Glomerular visceral epithelial cell (primary cell): ENCODE data around the gene LRRC10B.

Experiments
- DNase-seq: peaks from one replicate; pipeline ENCODE4 v3.0.0-alpha.2; 2016; ENCODE audit errors: extremely low spot score

Gene LRRC10B

DNA sequence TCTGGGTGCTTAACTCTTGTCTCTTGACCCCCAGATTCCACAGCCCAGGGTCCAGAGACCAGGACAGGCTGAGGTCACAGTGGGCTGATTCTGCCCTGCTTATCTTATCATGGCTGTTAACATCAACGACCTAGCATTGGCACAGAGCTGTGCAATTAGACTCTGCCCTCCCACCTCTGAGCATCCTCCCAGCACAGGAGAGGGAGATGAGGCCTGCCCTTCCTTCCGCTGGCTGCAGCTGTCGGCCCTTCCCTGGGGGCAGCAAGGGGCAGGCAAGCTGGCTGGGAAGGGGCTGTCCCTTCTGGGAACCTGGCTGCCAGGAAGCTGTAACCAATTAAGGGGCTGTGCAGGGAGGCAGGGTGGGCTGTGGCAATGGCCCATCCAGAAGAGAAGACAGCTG, 22.5 kb downstream of the LRRC10B start:
- no peak for DNase-seq

DNA sequence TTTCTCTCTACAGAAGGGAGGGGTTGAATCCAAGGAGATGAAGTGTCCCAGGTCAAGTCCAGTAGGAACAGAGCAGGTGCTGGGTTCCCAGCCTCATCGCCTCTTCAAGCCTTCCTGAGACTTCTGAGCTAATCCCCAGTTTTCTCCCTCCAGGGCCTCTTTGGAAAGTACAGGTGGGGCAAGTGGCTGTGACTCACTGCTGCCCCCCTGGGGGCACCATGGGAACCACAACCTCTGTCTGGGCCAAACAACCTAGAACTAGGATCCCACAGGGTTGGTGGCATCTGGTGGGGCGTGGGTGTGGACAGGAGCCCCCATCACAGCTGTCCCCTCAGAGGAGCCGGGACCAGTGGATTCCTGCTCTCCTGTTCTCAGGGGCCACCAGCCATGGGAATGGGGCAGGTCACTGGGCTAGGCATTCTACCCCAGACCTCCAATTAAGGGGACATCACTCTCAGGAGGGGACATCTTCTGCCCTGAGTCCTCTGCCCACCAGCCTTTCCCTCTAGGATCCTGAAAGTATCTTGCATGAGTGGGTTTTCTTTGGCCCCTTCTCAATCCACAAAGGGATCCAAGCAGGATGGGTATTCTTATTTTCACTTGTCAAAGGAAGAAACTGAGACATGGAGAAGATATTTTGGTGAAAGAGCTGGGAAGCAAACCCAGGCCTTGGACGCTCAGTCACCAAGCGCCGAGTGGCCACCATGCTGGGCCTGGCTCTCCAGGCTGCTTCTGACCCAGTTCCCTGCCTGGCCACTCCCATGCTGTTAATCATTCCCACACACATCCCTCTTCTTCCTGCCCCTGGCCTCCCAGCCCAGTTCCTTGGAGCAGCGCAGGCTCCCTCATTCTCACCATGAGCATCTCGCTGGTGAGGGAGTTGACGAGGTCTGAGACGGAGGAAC, 23.8 kb downstream of the LRRC10B start:
- DNase-seq, result peak; percentile 36

DNA sequence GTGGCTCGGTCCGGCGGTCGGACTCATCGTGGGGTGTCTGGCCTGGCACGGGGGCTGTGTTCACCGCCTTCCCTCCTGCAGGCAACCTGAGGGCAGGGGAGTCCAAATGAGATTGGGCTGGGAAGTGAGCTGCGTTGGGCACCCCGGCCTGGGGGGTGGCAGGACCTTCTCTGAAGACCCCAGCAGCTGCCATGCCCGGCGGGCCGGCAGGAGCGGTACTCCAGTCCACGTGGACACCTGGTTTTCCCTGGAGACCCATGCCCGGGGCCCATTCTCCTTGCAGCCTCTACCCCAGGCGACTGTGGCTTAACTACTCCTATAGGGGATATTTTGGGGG, 24.5 kb downstream of the LRRC10B start:
- DNase-seq, result no peak

DNA sequence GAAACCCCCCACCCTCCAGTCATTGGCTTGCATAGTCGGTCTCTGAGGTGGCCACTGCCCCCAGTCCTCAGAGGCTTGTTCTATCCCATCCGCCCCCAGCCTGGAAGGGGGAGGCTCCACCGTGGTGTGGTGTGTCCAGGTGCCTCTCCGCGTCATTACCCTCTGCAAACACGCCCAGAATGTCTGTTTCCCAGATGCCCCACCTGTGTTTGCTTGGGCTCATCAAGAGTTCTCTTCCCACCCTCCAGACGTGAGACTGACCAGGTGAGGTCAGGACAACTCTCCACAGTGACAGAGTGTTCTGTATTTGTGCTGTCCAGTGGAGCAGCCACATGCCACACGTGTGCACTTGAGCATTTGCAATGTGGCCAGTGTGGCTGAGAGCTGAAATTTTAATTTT, 24.9 kb downstream of the LRRC10B start:
- no peak for DNase-seq

DNA sequence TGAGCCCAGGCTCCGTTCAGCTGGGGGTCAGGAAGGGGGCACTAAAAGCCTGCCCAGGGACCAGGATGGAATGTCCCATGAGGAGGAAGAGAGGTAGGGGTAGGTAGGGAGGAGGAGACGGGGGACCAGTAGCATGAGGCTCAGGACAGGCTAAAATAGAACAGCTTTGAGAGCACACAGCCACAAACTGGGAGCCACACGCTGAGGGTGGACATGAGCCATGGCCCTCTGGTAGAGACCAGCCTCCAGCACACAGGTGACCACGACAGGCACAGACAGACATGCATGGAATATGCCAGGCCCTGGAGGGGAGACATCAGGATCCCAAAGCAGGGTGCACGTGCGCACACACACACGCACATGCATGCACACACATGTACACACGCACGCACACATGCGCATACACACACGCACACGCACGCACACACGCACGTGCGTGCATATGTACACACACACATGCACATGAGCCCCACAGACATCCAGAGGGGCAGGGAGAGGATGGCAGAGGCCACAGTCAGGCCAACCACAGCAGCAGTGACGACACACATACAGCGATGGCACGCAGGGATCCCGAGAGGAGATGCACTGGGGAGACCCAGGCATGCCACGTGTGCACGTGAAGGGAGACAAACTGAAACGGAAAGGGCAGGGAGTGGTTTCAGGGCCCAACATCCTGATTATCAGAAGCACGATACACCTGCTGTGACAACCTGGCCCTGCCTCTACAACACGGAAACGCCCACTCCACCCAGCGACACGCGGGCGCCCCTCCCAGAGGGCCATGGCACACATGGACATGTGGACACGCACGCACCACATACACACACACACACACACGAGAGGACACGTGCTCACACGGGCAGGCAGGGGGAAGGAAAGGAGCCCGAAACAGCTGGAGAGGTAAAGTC, 25.7 kb downstream of the LRRC10B start:
- DNase-seq, result no peak

DNA sequence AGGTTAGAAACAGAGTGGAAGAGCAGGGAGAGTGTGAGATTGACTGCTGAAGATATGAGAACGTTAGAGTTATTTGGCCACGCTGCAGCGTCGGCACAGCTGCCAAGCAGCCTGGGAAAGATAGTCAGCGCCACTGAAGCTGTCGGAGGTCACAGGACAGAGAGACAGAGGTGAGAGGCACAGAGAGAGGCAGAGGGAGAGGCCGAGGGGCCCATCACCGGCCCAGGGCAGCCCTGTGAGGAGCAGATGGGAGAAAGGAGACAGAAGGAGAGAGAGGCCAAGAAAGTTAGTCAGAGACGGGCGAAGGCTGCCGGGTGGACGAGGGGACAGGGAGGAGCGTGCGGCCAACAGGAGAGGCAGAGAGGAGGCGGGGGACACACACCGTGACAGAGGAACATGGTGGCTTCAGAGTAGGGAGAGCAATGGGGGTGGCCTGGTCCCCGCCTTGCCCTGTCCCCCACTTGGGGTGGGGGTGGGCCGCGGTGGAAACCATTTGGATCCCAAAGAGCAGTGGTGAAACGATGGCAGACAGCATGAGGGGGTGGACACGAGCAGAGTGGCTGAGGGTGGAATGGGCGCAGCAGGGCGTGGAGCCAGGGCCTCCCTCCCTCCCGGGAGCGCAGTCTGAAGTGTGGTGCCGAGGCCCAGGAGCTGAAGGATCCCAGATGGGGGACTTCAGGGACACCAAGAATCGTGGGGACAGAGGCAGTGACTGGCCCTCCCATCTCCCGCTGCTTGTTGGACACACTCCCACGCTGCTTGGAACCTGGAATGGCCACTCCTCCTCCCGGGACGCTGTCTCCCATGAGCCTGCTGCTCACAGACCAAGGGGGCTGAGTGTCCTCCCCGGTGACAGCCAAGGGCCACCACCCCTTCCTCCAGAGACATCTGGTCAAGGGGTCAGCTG, 26.6 kb downstream of the LRRC10B start:
- no peak for DNase-seq

DNA sequence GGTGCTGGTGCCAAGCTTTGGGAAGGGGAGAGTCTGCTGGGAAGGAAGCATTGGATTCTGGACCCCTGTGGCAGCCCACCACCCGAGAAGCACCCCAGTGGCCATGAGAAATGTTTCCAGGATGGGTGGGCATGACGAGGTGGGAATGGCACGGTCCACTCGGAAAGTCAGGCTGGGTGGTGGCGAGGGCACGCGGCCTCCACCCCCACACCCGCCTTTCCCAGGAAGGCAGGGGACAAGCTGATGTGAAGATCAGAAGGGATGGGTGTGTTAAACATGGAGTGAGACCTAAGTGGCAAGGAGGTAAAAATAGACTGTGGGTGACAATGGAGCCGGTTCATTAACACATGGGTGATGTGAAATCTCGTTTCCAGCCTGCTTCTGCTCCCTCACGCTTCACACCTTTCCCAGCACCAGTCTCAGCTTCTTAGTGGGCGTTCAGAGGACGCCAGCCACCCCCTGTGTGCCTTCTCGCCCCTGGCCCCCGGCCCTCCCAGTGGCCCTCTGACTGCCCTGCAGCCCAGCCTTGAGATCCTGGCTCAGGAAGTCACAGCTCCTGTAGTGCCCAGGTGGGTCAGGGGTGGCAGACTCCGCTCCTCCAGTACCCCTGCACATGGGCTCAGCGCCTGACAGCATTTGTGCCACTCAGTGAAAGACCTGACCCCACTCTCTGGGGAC, 27.6 kb downstream of the LRRC10B start:
- no peak for DNase-seq

DNA sequence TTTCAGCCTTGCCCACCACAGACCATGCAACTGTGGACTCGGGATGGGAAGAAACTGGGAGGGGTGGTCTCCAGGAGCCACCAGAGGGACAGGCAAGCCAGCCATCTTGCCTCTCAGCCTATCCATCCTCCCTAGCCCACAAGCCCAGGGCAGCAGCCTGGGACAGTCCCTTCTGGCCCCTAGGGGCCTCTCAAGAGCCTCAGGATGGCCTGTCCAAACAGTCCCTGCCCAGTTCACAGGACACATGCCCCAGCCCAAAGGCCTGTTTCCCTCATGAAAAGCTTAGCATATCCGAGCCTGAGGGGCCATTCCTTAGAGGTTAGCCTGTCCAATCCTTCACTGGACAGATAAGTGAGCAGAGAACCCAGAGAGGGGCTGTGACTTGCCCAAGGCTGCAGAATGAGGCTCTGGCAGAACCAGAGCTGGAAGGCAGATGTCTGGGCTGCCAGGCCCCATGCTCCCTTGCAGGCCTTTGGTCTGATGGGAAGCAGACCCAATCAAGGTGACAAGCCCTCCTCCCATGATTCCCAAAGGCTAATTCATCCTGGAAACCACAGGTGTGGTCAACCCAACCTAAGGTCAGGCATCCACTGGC, 28.2 kb downstream of the LRRC10B start:
- no peak for DNase-seq

DNA sequence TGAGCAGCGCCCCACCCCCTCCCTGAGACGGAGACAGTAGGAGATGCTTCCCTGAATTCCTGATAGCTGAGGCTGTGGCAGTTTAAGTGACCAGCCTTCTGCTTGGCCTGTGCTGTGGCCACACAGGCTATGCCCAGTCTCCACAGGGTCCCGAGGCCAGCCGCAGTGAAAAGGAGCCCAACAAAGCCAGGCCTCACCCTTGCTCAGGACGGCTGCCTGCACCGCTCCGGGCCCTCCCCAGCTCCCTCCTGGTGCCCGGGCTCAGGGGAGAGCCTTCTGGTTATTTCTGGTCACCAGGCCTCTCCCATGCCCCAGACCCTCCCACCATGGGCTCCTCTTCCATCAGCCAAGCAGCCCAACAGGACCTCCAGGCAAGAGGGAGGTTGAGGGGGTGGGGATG, 28.8 kb downstream of the LRRC10B start:
- no peak for DNase-seq

DNA sequence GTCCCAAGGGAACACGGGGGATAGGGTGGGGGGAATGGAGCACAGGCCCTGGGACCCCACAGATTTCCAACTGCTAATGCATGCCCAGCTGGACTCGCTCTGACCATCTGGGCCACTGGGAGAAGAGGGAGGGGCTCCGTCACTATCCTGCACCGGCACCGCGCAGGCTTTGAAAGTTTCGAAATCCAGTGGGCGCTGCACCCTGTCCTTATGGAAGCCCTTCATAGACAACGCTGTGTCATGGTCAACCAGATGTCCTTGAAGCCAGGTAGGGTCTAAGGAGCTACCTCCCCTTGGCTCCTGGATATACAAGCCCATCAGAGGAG, 30.1 kb downstream of the LRRC10B start:
- DNase-seq, result no peak

DNA sequence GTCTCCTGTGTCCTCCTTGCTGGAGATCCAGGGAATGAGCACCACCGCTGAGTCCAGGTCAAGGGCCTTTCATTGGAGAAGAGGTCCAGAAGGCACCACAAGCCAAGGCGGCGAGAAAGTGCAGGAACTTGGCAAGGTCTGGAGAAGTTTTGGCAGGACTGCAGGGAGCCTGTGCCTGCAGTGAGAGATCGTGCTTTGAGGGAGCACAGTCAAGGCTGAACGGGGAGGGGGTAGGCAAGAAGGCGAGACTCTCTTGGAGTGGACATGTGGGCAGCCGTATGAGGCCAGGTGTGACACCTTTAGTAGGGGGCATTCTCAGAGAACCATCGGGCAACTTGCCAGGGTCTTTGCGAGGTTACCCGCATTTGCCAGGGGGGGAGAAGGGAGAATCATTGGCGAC, 30.5 kb downstream of the LRRC10B start:
- DNase-seq, result no peak

DNA sequence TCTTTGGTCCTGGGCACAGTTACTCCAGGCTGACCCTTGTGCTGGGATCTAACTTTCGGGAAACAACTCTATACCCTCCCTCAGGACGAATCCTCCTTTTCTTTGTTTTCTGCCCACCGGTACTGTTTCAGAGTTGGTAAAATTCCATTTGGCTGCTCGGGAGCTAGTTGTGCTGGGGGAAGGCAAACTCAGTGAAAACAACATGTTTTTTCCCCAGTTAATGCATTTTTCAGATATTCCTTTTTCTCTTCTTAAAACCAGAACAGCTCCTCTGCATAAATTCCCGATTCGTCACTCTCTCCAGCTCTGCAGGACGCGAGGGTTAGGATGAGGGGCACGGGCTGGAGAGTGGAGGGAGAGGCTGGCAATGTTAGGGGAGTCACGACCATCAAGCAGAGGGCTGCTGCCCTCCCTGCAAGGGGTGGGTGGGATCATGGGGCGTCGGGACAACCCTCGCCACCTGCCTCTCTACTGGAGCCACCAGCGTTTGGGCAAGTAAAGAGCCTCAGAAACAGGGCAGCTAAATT, 31.3 kb downstream of the LRRC10B start:
- DNase-seq, result no peak

DNA sequence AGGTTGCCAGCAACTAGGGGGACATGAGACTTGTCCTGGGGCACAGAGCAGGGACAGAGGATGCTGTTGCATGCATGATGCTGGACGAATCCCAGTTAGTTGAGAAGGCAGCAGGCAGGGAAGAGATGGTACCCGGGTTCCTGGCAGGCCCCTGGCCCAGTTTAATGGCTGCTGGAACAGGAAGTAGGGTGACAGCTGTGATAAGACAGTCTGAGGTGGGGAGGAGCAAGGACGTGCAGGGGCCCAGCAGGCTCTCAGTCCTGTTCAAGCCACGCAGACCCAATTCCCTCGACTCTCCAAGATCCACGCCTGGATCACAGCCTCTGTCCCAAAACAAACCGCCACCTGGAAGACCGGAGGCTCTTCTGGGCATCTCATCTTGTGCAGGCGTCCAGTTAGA, 32.0 kb downstream of the LRRC10B start:
- no peak for DNase-seq

DNA sequence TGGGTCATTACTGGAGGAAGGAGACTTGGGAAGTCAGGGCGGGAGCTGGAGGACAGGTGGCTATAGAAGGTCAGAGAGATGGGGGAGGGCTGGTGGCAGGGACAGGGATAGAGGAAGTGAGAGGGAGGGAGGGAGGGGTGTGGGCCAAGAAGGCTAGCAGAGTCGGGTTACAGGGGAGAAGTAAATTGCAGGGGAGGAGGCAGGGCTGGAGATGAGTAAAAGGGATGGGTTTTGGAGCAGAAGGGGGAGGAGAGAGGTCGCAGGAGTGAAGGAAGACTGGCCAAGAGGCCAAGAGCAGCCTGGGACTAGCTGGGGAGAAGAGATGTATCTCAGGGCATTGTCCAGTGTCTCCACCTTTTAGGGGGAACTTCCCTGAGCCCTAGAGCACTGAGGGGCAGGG, 33.0 kb downstream of the LRRC10B start:
- DNase-seq, result no peak

DNA sequence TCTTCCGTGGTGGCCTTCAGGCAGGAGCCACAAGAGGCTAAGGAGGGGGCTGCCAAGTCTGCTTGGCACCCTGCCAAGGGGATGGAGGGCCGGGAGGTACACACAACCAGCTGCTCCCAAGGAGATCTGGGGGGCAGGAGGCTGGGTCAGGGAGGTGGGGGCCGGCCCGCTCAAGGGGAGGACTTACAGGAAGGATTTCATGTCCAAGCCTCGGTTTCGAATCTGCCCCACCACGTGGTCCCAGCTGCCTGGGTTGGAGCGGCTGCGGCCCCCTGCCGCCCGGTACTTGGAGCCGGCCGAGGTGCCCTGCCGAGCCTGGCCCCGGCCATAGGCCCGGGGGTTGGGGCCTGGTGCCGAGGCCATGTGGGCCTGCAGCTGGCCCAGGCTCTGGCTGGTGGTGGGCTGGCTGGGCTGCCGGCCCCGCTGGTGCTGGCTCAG, 33.5 kb downstream of the LRRC10B start:
- no peak for DNase-seq

DNA sequence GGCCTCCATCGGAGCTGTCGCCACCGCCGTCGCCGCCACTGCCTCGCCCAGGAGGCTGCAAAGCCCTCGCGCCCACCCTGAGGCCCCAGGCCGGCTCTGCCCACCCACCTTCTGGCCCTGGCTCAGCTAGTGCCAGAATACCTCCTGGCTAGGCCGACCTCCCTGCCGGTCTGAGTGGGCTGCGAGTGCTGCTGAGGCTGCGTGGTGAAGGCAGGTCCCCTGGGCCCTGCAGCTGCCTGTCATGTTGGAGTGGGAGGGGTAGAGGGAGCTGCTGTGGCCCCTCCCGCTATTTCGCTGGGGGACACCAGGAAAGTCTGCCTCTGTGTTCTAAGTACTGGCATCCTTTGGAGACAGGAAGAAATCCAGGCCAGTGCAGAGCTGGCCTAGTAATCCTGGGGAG, 34.2 kb downstream of the LRRC10B start:
- DNase-seq, result no peak

DNA sequence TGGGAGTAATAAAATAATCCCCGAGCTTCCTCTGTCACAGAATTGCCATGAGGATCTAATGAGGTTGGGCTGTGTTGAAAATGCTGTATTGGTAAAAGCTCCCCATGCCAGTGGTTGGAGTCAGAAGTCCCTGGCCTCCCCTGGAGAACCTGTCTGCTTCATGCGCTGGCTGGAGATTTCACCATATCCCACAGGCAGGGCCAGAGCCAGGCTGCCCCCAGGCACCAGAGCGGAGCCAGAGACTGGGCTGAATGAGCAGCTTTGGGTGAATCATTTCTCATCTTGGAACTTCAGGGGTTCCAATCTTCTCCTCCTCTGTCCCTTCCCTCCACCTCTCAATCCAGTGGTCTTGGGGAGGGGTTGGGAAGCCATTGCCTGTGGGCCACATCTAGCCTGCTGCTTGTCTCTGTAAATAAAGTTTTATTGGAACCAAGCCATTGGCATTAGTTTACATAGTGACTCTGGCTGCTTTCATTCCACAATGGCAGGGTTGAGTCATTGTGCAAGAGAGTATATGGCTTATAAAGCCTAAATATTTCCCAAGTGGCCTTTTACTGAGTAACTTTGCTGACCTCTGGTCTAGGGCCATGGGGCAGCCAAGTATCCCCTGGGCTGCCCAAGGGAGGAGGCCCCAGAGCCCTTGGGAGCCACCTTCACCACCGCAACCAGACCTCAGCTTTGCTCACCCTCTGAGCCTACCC, 35.2 kb downstream of the LRRC10B start:
- DNase-seq, result no peak

DNA sequence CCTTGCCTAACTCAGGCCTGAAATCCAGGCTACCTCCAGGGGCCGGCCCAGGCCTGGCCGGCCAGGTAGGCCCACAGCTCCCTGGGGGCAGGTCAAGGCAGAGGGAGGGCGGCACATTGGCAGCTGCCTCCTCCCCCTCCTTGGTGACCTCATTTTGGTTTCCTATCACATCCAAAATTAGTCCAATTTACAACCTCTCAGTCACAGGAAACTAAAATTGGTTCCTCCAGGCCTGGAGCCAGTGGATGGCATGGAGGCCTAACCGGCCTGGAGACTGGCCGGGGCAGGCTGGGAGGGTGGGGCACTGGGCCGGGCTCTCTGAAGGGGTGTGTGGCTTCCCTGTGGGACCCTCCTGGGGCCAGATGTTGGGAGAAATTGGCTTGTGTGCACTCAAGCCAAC, 35.9 kb downstream of the LRRC10B start:
- no peak for DNase-seq

DNA sequence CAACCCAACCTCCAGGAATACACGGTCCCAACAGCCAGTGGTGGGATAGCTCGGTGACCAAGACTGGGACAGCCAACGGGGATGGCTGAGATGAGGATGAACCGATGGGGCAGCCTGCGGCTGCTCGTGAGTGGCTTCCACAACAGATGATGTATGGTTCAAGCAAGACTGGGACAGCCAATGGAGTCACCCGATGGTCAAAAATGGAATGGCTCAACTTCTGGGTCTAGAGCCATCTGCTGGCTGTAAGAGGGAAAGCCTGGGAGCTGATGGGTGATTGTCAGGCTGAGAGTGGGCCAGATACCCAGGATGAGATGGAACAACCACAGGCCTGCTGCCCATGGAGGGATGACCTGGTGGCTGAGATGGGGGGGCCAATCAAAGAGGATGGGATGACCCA, 36.8 kb downstream of the LRRC10B start:
- no peak for DNase-seq

DNA sequence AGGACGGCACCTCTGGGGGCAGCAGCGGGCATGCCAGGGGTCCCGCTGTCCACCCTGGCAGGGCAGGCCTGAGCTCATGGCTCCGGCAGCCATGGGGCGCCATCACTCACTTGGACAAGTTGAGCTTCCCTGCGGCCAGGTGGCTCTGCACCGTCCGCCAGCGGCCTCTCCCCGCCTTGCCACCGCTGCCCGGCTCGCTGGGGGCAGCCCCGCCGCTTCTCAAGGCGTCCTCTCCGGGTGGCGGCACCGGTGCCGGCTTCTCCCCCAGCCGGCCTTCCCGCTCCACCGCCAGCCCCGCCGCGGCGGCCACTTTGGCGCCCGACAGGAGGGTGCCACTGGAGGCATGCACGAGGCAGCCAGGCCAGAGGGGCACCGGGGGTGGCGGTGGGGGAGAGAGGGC, 37.4 kb downstream of the LRRC10B start:
- DNase-seq, result no peak
